ENCODE results near the gene PPFIA1. TPM values are rescaled to one million over a fixed set of nuclear protein-coding genes. Genes with fewer than 3 reads are reported as not detected.
A peak's percentile ranks its signal among the peaks of the same experiment; 100 is the strongest.

PPFIA1 gene
- total and polyA plus RNA-seq, 2 donors (not counting 1 experiment from before 2014, with no cell fraction given): 38.8 to 39.8 TPM

DNA sequence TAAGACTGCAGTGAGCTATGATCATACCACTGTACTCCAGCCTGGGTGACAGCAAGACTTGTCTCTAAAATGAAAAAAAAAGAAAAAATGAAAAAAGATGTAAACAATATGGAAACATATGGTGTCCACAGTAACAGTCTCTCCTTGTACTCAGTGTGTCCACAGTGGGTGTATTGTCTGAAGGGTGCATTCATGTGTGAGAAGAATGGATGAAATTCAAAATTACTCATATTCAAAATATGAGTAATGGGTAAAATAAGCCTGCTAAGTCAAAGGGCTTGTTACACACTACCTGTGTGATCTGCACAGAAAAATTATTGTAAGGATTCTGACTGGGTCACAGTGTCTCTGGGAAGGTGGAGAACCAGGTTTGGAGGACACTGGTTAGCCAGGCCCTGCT is 26.9 kb downstream of the PPFIA1 start:
- TF ChIP-seq CTCF (conservative IDR thresholded peaks at IDR 0.05 in 1 of 2, IDR thresholded peaks at IDR 0.05 in 1 of 2; ENCODE audit: low read depth in 1 of 2, low read length in 2 of 2): no peak
- no peak for TF ChIP-seq EZH2 (IDR thresholded peaks at IDR 0.05; ENCODE audit: low read length, missing control alignments)
- no peak overlapping the region for H3K4me2 ChIP-seq (ENCODE audit: extremely low read depth, insufficient read depth, low read length)
- H3K4me1 ChIP-seq (ENCODE audit: control insufficient read depth, extremely low read depth, insufficient read depth, low read length): peaks cover 4% of the 10 kb centered on the region
- DNase-seq (ENCODE audit: low read depth in 2 of 2): peak in 1 of 2 donors; percentile 56
- no peaks in the 10 kb centered on the region for H3K27me3 ChIP-seq (ENCODE audit: control insufficient read depth, insufficient read depth, low read length)
- H3K79me2 ChIP-seq (ENCODE audit: control insufficient read depth, insufficient read depth, low read length): peaks cover 9% of the 10 kb centered on the region
- H2AFZ ChIP-seq (ENCODE audit: low read length): no peak overlapping the region
- H3K36me3 ChIP-seq (ENCODE audit: control insufficient read depth, insufficient read depth, low read length): peaks cover 3% of the 10 kb centered on the region
- no peak overlapping the region for H3K27ac ChIP-seq (ENCODE audit: insufficient read depth, low read length)
- H3K9me3 ChIP-seq (ENCODE audit: control insufficient read depth, insufficient read depth, low read depth, low read length): no peaks in the 10 kb centered on the region
- H3K9ac ChIP-seq (ENCODE audit: insufficient read depth, low read length): no peak overlapping the region
- no peaks in the 10 kb centered on the region for H4K20me1 ChIP-seq (ENCODE audit: control insufficient read depth, extremely low read depth, insufficient read depth, low read length)
- no peak overlapping the region for H3K4me3 ChIP-seq (replicated peaks in 1 of 4; ENCODE audit: control extremely low read depth in 1 of 4, insufficient read depth in 1 of 4, low read depth in 3 of 4, low read length in 4 of 4)

DNA sequence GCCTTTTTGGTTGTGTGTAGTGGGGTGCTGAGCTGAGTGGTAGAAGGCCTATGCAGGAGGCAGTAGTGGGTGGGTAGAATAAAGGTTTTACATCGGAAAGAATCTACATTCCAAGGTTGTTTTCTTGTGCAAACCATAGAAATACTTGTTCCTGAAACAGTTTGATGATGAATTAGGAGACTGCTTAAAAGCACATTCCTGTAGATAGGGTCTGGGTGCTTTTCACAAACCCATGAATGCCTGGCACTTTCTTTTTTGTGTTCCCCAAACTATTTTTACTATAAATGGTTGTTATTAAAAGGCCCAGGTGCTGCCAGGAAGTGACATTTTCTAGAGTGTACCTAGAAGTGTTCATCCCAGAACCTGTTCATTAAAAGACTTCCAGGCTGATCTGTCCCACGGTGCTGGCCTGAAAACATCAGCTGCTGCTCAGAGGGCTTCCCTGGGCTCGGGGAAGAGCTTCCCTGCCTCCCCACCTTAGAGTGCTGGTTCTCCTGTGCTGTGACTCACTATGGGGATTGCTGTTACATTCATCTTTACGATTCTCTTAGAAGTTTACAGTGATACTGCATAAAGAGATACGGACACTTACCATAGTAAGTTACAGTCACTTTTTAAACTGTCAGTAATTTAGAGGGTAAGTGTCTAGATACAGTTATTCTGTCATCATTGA is 27.9 kb downstream of the PPFIA1 start:
- no peak for TF ChIP-seq CTCF (conservative IDR thresholded peaks at IDR 0.05 in 1 of 2, IDR thresholded peaks at IDR 0.05 in 1 of 2; ENCODE audit: low read depth in 1 of 2, low read length in 2 of 2)
- TF ChIP-seq EZH2 (IDR thresholded peaks at IDR 0.05; ENCODE audit: low read length, missing control alignments): no peak
- peak in 1 of 2 donors; percentile 79 for DNase-seq (ENCODE audit: low read depth in 2 of 2)
- H3K9me3 ChIP-seq (ENCODE audit: control insufficient read depth, insufficient read depth, low read depth, low read length): no peaks in the 10 kb centered on the region
- no peak overlapping the region for H3K4me3 ChIP-seq (replicated peaks in 1 of 4; ENCODE audit: control extremely low read depth in 1 of 4, insufficient read depth in 1 of 4, low read depth in 3 of 4, low read length in 4 of 4)
- no peak overlapping the region for H3K27ac ChIP-seq (ENCODE audit: insufficient read depth, low read length)
- no peak overlapping the region for H2AFZ ChIP-seq (ENCODE audit: low read length)
- H3K9ac ChIP-seq (ENCODE audit: insufficient read depth, low read length): no peak overlapping the region
- H3K79me2 ChIP-seq (ENCODE audit: control insufficient read depth, insufficient read depth, low read length): peaks cover 9% of the 10 kb centered on the region
- no peak overlapping the region for H3K4me2 ChIP-seq (ENCODE audit: extremely low read depth, insufficient read depth, low read length)
- H4K20me1 ChIP-seq (ENCODE audit: control insufficient read depth, extremely low read depth, insufficient read depth, low read length): no peaks in the 10 kb centered on the region
- H3K27me3 ChIP-seq (ENCODE audit: control insufficient read depth, insufficient read depth, low read length): no peaks in the 10 kb centered on the region
- H3K36me3 ChIP-seq (ENCODE audit: control insufficient read depth, insufficient read depth, low read length): peaks cover 1% of the 10 kb centered on the region
- H3K4me1 ChIP-seq (ENCODE audit: control insufficient read depth, extremely low read depth, insufficient read depth, low read length): peaks cover 6% of the 10 kb centered on the region

DNA sequence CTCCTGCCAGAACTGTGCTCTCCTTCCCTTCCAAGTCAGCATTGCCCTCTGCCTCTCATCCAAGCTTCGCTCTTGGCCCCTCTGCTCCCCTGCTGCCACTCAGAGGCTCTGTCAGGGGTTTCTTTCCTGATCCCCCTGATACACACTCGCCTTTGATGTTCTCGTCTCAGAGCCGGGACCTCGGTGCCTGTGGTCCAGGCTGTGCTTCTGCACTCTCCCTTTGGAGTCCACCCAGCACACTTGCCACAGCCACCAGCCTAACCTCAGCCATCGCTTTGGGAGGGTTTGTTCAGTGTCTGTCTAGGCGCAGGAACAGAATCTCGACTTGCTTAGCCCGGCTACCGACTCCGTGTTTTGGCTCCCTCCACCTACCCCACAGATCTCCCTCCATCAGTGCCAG is 29.1 kb downstream of the PPFIA1 start:
- no peaks in the 10 kb centered on the region for H4K20me1 ChIP-seq (ENCODE audit: control insufficient read depth, extremely low read depth, insufficient read depth, low read length)
- no peaks in the 10 kb centered on the region for H3K27me3 ChIP-seq (ENCODE audit: control insufficient read depth, insufficient read depth, low read length)
- H3K9me3 ChIP-seq (ENCODE audit: control insufficient read depth, insufficient read depth, low read depth, low read length): no peaks in the 10 kb centered on the region
- no peak overlapping the region for H2AFZ ChIP-seq (ENCODE audit: low read length)
- H3K4me1 ChIP-seq (ENCODE audit: control insufficient read depth, extremely low read depth, insufficient read depth, low read length): peaks cover 7% of the 10 kb centered on the region
- TF ChIP-seq CTCF (conservative IDR thresholded peaks at IDR 0.05 in 1 of 2, IDR thresholded peaks at IDR 0.05 in 1 of 2; ENCODE audit: low read depth in 1 of 2, low read length in 2 of 2): no peak
- no peak for TF ChIP-seq EZH2 (IDR thresholded peaks at IDR 0.05; ENCODE audit: low read length, missing control alignments)
- no peak for DNase-seq (ENCODE audit: low read depth in 2 of 2)
- H3K79me2 ChIP-seq (ENCODE audit: control insufficient read depth, insufficient read depth, low read length): peaks cover 13% of the 10 kb centered on the region
- H3K4me3 ChIP-seq (replicated peaks in 1 of 4; ENCODE audit: control extremely low read depth in 1 of 4, insufficient read depth in 1 of 4, low read depth in 3 of 4, low read length in 4 of 4): no peak overlapping the region
- H3K36me3 ChIP-seq (ENCODE audit: control insufficient read depth, insufficient read depth, low read length): peaks cover 1% of the 10 kb centered on the region
- no peak overlapping the region for H3K27ac ChIP-seq (ENCODE audit: insufficient read depth, low read length)
- H3K4me2 ChIP-seq (ENCODE audit: extremely low read depth, insufficient read depth, low read length): no peak overlapping the region
- no peak overlapping the region for H3K9ac ChIP-seq (ENCODE audit: insufficient read depth, low read length)
